HEK293 (cell line): ENCODE measurements around the gene SLC17A9.

ENCODE experiments used
- CTCF ChIA-PET: fragments of 350-600 bp; formaldehyde crosslinking; extraction: SDS; loops from one replicate; lab custom pipeline; 2021; ENCODE audit warnings: antibody characterized with exemption; lab: Yijun Ruan, JAX
- POLR2A ChIA-PET: fragments of 300-600 bp; formaldehyde crosslinking; extraction: SDS; loops from one replicate; lab custom pipeline; 2020; ENCODE audit warnings: antibody characterized with exemption, inconsistent platforms; lab: Yijun Ruan, JAX
- H3K27ac ChIP-seq: fragments of 200-500 bp; sonication (Bioruptor generic); 2 replicates; pipeline ENCODE4 v1.5.1; 2014; ENCODE audit warnings: low read depth, low read length, control low read depth, inconsistent platforms; ENCODE audit errors: extremely low read depth
- H3K36me3 ChIP-seq, 2 experiments: fragments of 200-500 bp in 1 of 2; sonication (Bioruptor generic) in 1 of 2; 1 replicate in 1 of 2; 2 replicates in 1 of 2; pipeline ENCODE4 v1.5.1; 2014 to 2017; ENCODE audit warnings: inconsistent platforms in 2 of 2, low read length in 2 of 2; ENCODE audit not compliant: control insufficient read depth in 2 of 2, insufficient read depth in 1 of 2
- H3K4me1 ChIP-seq: fragments of 200-500 bp; sonication (Bioruptor generic); 2 replicates; pipeline ENCODE4 v1.5.1; 2014; ENCODE audit warnings: mild to moderate bottlenecking, low read length, inconsistent platforms; ENCODE audit not compliant: control insufficient read depth, insufficient read depth
- H3K4me3 ChIP-seq: 2 replicates; pipeline ENCODE4 v1.5.1; 2011; ENCODE audit warnings: low read depth, mild to moderate bottlenecking, control low read depth, low read length, moderate library complexity
- H3K9me3 ChIP-seq: fragments of 200-500 bp; sonication (Bioruptor generic); 2 replicates; pipeline ENCODE4 v1.5.1; 2014; ENCODE audit warnings: low read depth, low read length, inconsistent platforms; ENCODE audit not compliant: control insufficient read depth, insufficient read depth
- GLIS2 ChIP-seq: fragments of 450-650 bp; formaldehyde crosslinking; IDR thresholded peaks from 2 replicates; pipeline ENCODE4 v1.5.1; 2016; ENCODE audit warnings: missing biosample characterization, missing genetic modification characterization
- IKZF3 ChIP-seq: fragments of 450-650 bp; IDR thresholded peaks from 2 replicates; pipeline ENCODE4 v1.5.0; 2018; ENCODE audit warnings: missing biosample characterization, mild to moderate bottlenecking, missing genetic modification characterization, moderate library complexity
- KLF1 ChIP-seq: fragments of 450-650 bp; formaldehyde crosslinking; IDR thresholded peaks from 2 replicates; pipeline ENCODE4 v1.5.1; 2016; ENCODE audit warnings: missing biosample characterization, missing genetic modification characterization
- OVOL3 ChIP-seq: fragments of 450-650 bp; formaldehyde crosslinking; IDR thresholded peaks from 2 replicates; pipeline ENCODE4 v1.5.1; 2016; ENCODE audit warnings: missing biosample characterization, missing genetic modification characterization
- SETDB1 ChIP-seq: IDR thresholded peaks from one replicate; pipeline ENCODE4 v1.6.1; 2017; ENCODE audit warnings: mild to moderate bottlenecking, low read length, moderate library complexity, mixed read lengths; ENCODE audit not compliant: insufficient read length
- YY1 ChIP-seq: fragments of 450-650 bp; formaldehyde crosslinking; IDR thresholded peaks from 2 replicates; pipeline ENCODE4 v1.5.1; 2018; ENCODE audit warnings: missing biosample characterization, missing genetic modification characterization
- ZBTB20 ChIP-seq: fragments of 450-650 bp; formaldehyde crosslinking; IDR thresholded peaks from 2 replicates; pipeline ENCODE4 v1.5.1; 2016; ENCODE audit warnings: missing biosample characterization, missing genetic modification characterization
- ZEB2 ChIP-seq: fragments of 450-650 bp; formaldehyde crosslinking; IDR thresholded peaks from 2 replicates; pipeline ENCODE4 v1.5.1; 2016; ENCODE audit warnings: missing biosample characterization, missing genetic modification characterization
- ZFHX2 ChIP-seq: fragments of 450-650 bp; formaldehyde crosslinking; conservative IDR thresholded peaks from 2 replicates; pipeline ENCODE4 v1.5.1; 2016; ENCODE audit warnings: missing biosample characterization, missing genetic modification characterization
- ZNF121 ChIP-seq: fragments of 450-650 bp; formaldehyde crosslinking; IDR thresholded peaks from 2 replicates; pipeline ENCODE4 v1.5.1; 2016; ENCODE audit warnings: missing biosample characterization, missing genetic modification characterization
- ZNF23 ChIP-seq: fragments of 450-650 bp; formaldehyde crosslinking; IDR thresholded peaks from 2 replicates; pipeline ENCODE4 v1.5.1; 2016; ENCODE audit warnings: missing biosample characterization, missing genetic modification characterization, borderline replicate concordance
- ZNF48 ChIP-seq: fragments of 450-650 bp; formaldehyde crosslinking; IDR thresholded peaks from 2 replicates; pipeline ENCODE4 v1.5.1; 2016; ENCODE audit warnings: missing biosample characterization, missing genetic modification characterization
- ZNF624 ChIP-seq: fragments of 450-650 bp; formaldehyde crosslinking; IDR thresholded peaks from 2 replicates; pipeline ENCODE4 v1.5.1; 2017; ENCODE audit warnings: missing biosample characterization, missing genetic modification characterization
- ZNF626 ChIP-seq: fragments of 450-650 bp; sonication (Bioruptor Pico); formaldehyde crosslinking; IDR thresholded peaks from 2 replicates; pipeline ENCODE4 v1.5.1; 2018; ENCODE audit warnings: missing biosample characterization, missing genetic modification characterization, inconsistent platforms
- ZNF654 ChIP-seq: fragments of 450-650 bp; formaldehyde crosslinking; IDR thresholded peaks from 2 replicates; pipeline ENCODE4 v1.5.1; 2016; ENCODE audit warnings: low read depth, missing biosample characterization, missing genetic modification characterization
- ZNF677 ChIP-seq: fragments of 450-650 bp; IDR thresholded peaks from 2 replicates; pipeline ENCODE4 v1.5.0; 2018; ENCODE audit warnings: missing biosample characterization, mild to moderate bottlenecking, missing genetic modification characterization, moderate library complexity
- ZNF830 ChIP-seq: fragments of 450-650 bp; IDR thresholded peaks from 2 replicates; pipeline ENCODE4 v1.5.0; 2018; ENCODE audit warnings: missing biosample characterization, missing genetic modification characterization, low read depth, mild to moderate bottlenecking, moderate library complexity
- ZNF837 ChIP-seq: fragments of 450-650 bp; formaldehyde crosslinking; IDR thresholded peaks from 2 replicates; pipeline ENCODE4 v1.5.1; 2016; ENCODE audit warnings: missing biosample characterization, missing genetic modification characterization
- ZNF843 ChIP-seq: fragments of 450-650 bp; formaldehyde crosslinking; IDR thresholded peaks from 2 replicates; pipeline ENCODE4 v1.5.1; 2016; ENCODE audit warnings: missing biosample characterization, missing genetic modification characterization
- TF ChIP-seq, protein P1 (sequence below): fragments of 450-650 bp; formaldehyde crosslinking; IDR thresholded peaks from 2 replicates; pipeline ENCODE4 v1.5.1; 2017; ENCODE audit warnings: missing biosample characterization, missing genetic modification characterization
- TF ChIP-seq, protein P2 (sequence below): fragments of 450-650 bp; formaldehyde crosslinking; IDR thresholded peaks from 2 replicates; pipeline ENCODE4 v1.5.1; 2016; ENCODE audit warnings: missing biosample characterization, missing genetic modification characterization

Gene SLC17A9

GRCh38 chr20:62997417-62998035 lies 45.0 kb downstream of the SLC17A9 start:
- no peak overlapping the region for H3K4me3 ChIP-seq
- ChIA-PET CTCF (interaction anchor here (1.6 kb wide), 1 partner anchor 11 kb away, joined by 7 read pairs; no protein-coding TSS in a partner anchor), POLR2A (no interaction called here)
- peak; percentile 33; the same call in 1 of the 2 replicates for TF ChIP-seq ZFHX2 (tag by site-specific recombination)
- no peak for TF ChIP-seq ZNF843 (tag by site-specific recombination)
- no peak for TF ChIP-seq ZNF23
- TF ChIP-seq KLF1 (tag by site-specific recombination), result peak; percentile 89
- TF ChIP-seq ZNF48, result no peak
- no peaks in the 10 kb centered on the region for H3K9me3 ChIP-seq
- H3K4me1 ChIP-seq, result no peaks in the 10 kb centered on the region
- H3K27ac ChIP-seq, result no peak overlapping the region
- no peaks in the 10 kb centered on the region for H3K36me3 ChIP-seq

GRCh38 chr20:62998449-62998848 lies 45.9 kb downstream of the SLC17A9 start:
- CTCF ChIA-PET, result no interaction called here
- TF ChIP-seq SETDB1 (no peak), ZNF677 (tag by site-specific recombination) (no peak), ZNF830 (tag by site-specific recombination) (no peak), ZNF624 (tag by site-specific recombination) (no peak), IKZF3 (tag by site-specific recombination) (no peak), ZNF837 (tag by site-specific recombination) (no peak), YY1 (tag by site-specific recombination) (no peak), ZEB2 (tag by site-specific recombination) (no peak), ZBTB20 (tag by site-specific recombination) (no peak), GLIS2 (tag by site-specific recombination) (peak; percentile 46), ZNF626 (tag by site-specific recombination) (no peak), OVOL3 (tag by site-specific recombination) (no peak), ZNF654 (tag by site-specific recombination) (no peak), ZNF121 (tag by site-specific recombination) (no peak)
- TF ChIP-seq, protein P1, sequence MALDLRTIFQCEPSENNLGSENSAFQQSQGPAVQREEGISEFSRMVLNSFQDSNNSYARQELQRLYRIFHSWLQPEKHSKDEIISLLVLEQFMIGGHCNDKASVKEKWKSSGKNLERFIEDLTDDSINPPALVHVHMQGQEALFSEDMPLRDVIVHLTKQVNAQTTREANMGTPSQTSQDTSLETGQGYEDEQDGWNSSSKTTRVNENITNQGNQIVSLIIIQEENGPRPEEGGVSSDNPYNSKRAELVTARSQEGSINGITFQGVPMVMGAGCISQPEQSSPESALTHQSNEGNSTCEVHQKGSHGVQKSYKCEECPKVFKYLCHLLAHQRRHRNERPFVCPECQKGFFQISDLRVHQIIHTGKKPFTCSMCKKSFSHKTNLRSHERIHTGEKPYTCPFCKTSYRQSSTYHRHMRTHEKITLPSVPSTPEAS (tag by site-specific recombination), result peak; percentile 69
- TF ChIP-seq, protein P2, sequence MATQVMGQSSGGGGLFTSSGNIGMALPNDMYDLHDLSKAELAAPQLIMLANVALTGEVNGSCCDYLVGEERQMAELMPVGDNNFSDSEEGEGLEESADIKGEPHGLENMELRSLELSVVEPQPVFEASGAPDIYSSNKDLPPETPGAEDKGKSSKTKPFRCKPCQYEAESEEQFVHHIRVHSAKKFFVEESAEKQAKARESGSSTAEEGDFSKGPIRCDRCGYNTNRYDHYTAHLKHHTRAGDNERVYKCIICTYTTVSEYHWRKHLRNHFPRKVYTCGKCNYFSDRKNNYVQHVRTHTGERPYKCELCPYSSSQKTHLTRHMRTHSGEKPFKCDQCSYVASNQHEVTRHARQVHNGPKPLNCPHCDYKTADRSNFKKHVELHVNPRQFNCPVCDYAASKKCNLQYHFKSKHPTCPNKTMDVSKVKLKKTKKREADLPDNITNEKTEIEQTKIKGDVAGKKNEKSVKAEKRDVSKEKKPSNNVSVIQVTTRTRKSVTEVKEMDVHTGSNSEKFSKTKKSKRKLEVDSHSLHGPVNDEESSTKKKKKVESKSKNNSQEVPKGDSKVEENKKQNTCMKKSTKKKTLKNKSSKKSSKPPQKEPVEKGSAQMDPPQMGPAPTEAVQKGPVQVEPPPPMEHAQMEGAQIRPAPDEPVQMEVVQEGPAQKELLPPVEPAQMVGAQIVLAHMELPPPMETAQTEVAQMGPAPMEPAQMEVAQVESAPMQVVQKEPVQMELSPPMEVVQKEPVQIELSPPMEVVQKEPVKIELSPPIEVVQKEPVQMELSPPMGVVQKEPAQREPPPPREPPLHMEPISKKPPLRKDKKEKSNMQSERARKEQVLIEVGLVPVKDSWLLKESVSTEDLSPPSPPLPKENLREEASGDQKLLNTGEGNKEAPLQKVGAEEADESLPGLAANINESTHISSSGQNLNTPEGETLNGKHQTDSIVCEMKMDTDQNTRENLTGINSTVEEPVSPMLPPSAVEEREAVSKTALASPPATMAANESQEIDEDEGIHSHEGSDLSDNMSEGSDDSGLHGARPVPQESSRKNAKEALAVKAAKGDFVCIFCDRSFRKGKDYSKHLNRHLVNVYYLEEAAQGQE (tag by site-specific recombination), result no peak
- TF ChIP-seq, all 188 proteins: peak for 2
- H3K9me3 ChIP-seq, result no peaks in the 10 kb centered on the region
- no peak overlapping the region for H3K4me3 ChIP-seq
- no peaks in the 10 kb centered on the region for H3K36me3 ChIP-seq
- H3K4me1 ChIP-seq, result no peaks in the 10 kb centered on the region
- no peak overlapping the region for H3K27ac ChIP-seq
- POLR2A ChIA-PET, result no interaction called here
